HG02852 (cell line): Measurements from ENCODE around the gene ITGB3BP.
"Not testable (repeated sequence)": the region's sequence is repeated elsewhere in the genome, so short reads cannot be mapped to it uniquely, and the experiment has no call there.

Experiments used
- ATAC-seq: cut with Tn5 transposase; IDR thresholded peaks from one replicate; pipeline ENCODE4 v1.9.1; 2021; ENCODE audit warnings: mild to moderate bottlenecking, moderate library complexity; ENCODE audit not compliant: unreplicated experiment

Gene ITGB3BP

DNA sequence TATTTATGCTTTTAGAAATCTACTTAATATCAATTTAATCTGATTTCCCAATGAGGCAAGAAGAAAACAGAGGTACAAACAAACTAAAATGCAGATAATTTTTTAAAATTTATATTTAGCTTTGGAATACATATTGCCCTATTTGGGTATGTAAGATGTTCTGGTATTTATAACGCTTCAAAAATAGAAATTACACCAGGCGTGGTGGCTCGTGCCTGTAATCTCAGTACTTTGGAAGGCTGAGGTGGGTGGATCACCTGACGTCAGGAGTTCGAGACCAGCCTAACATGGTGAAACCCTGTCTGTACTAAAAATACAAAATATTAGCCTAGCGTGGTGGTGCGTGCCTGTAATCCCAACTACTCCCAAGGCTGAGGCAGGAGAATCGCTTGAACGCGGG, 13.3 kb downstream of the ITGB3BP start:
- ATAC-seq = no peak

DNA sequence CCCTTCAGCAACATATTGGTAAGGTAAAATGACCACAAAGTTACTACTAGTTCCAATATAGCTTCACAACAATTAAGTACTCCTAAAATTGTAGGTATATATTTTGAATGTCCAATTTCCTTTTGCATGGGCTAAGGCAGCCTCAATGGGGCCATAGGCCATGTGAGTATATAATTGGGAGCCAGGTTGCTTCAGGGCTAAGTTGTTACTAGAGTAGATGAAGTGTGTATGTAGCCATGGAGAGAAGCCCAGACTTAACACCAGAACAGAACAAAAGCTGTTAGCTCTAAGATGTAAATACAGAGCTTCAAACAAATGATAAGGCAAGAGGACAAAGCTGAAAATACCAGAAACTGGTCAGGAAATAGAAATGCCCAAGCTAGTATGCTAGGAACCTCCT, 16.2 kb downstream of the ITGB3BP start:
- ATAC-seq = no peak

DNA sequence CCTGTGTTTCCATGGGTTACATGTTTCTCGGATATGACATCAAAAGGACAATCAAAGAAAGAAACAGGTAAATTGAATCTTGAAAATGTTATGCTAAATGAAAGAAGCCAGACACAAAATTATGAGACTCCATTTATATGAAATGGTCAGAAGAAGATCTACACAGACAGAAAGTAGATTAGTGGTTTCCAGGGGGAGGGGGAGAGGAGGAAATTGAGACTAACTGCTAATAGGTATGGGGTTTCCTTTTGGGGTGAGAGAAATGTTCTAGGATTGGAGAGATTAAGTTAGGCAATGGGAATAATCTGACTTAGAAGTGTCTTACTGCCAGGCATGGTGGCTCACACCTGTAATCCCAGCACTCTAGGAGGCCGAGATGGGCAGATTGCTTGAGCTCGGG, 21.8 kb downstream of the ITGB3BP start:
- no peak for ATAC-seq

DNA sequence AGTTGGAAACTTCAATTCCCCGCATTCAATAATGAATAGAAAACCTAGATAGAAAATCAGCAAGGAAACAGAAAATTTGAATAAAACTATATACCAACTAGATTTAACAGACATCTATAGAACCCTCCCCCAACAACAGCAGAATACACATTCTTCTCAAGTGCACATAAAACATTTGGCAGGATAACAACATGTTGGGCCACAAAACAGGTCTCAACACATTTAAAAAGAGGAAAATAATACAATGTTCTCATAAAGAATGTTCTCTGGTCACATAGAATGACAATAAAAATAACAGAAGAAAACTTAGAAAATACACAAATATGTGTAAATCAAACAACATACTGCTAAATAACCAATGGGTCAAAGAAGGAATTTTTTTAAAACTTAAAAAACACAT, 24.9 kb downstream of the ITGB3BP start:
- ATAC-seq = no peak

- no peak for ATAC-seq
Measured at GRCh38 chr1:63497577-63497976, 25.4 kb downstream of the ITGB3BP start.

DNA sequence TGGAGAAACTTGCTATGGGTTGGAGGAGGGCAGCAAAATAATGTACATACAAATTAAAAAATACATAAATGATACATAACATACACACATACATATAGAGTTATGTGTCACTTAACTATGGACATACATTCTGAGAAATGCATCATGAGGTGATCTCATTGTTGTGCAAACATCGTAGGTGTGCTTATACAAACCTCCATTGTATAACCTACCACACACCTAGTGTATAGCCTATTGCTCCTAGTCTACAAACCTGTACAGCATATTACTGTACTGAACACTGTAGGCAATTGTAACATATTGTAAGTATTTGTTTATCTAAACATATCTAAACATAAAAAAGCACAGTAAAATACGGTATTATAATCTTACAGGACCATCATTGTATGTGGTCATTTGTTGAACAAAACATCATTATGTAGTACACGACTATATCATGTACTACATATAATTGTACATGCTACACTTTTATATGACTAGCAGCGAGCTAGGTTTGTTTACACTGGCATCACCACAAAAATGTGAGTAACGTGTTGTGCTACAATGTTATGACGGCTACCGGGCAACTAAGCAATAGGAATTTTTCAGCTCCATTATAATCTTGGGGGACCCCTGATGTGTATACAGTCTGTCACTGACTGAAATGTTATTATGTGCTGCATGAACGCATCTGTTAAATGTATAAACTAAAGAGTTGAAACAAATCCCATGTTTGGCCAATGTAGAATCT, 35.5 kb downstream of the ITGB3BP start:
- ATAC-seq = no peak

- no peak for ATAC-seq
Measured at GRCh38 chr1:63486629-63487028, 36.4 kb downstream of the ITGB3BP start.

DNA sequence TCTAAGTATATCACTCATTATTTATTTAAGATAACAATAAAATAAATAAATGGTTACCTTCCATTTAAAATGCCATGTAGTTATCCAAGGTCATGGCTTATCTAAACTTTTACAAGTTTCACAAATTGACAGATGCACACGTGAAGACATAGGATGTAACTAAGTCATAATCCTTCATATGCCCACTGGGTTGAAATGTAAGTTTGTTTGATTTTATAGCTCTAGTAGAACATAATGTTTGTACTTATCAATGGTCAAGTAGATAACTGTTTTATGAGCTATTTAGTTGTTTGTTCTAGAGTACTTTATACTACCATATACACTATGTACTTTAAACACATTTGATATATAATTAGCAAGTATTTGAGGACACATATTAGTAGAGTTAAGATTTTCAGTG, 43.0 kb downstream of the ITGB3BP start:
- ATAC-seq = no peak

- ATAC-seq = no peak
Measured at GRCh38 chr1:63475761-63476160, 47.3 kb downstream of the ITGB3BP start.

- ATAC-seq = not testable (repeated sequence)
Measured at GRCh38 chr1:63468683-63469082, 54.3 kb downstream of the ITGB3BP start.

GRCh38 chr1:63466759-63467158, 56.3 kb downstream of the ITGB3BP start:
- ATAC-seq = no peak

GRCh38 chr1:63466181-63466580, 56.8 kb downstream of the ITGB3BP start:
- ATAC-seq = no peak

DNA sequence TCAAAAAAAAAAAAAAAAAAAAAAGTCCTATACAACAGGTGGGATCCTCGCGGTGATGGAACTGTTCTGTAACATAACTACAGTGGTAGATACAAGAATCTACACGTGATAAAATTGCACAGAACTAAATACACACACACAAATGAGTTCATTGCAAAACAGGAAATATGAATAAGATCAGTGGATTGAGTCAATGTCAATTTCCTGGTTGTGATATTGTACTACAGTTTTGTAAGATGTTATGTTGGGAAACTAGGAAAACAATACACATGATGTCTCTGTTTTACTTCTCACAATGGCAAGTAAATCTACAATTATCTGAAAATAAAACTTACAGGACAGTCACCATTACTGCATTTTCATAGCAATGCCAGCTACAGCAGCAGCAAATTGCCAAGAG, 59.8 kb downstream of the ITGB3BP start:
- ATAC-seq = no peak

- ATAC-seq = no peak
Measured at GRCh38 chr1:63461661-63462230, 61.3 kb downstream of the ITGB3BP start.

DNA sequence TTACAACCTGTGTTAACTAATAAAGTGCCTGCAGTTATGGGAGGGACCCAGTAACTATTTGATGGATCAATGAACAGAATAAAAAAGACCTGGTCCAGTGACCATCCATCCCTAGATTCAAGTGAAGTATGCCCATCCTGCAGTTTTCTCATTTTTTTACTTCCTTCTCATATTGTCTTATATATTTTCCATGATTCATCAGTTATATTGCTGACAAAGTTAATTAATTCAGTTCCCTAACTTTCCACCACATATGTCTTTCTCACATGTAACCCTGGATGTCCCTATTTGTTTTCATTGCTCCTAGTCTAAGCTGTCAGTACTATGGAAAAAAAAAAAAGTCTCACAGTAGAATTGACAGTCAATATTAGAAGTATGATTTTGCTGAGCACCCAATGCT, 64.3 kb downstream of the ITGB3BP start:
- ATAC-seq = no peak

GRCh38 chr1:63454269-63454668, 68.8 kb downstream of the ITGB3BP start:
- ATAC-seq = no peak

DNA sequence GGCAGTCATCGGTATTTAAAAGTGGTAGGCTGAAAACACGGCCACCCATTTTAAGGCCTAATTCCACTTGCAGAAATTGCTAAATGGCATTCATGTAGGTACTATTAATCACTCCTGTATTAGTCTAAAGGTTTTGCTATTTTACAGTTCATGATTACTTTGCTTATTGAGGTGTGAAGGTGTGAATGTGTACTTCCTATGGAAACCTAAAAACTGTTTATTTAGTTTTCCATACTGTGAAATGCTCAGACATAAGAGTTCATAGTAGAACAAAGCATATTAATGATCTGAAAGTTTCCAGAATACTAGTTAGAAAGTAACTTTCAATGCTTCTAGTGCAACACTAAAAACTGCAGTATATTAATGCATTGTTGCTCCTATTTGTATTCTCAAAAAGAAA, 69.8 kb downstream of the ITGB3BP start:
- ATAC-seq = no peak

GRCh38 chr1:63450416-63450815, 72.6 kb downstream of the ITGB3BP start:
- ATAC-seq = no peak

DNA sequence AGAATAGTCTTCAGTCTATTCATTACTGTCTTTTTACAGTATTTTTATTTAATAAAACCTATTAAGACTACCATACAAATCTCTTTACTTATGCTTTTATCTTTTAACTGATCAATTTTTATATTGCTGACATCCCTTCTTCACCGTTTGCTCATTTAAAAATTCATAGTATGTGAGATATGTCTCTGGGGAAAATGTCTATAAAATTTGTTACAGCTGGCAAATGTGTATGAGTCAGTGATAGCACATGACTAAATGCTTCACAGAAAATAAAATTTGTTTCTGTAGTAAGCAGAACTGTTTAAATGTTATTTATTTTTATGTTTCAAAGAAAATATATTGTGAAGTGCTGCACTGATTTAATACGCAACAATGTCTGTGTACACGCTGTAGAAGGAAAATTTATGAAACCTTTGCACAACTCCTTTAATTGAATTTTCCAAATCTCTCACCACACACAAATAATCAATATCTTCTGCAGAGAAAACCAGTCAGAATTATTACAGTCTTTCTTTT, 74.2 kb downstream of the ITGB3BP start:
- ATAC-seq = no peak

DNA sequence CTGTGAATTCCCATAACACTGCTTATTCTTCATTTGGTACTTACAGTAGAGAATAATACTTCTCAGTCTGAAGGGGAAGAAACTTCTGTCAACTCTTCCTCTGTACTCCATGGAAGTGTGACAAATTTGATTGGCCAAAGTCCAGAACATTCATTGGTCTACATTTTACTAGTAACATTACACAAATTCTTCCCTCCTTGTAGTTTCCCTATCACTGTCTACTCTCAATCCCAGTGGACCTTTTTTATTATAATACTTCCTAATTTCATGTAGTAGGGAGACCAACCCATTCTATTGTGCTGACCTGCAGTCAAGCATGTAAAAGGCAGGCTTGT, 80.9 kb downstream of the ITGB3BP start:
- no peak for ATAC-seq

- ATAC-seq = no peak
Measured at GRCh38 chr1:63435161-63435560, 87.9 kb downstream of the ITGB3BP start.

DNA sequence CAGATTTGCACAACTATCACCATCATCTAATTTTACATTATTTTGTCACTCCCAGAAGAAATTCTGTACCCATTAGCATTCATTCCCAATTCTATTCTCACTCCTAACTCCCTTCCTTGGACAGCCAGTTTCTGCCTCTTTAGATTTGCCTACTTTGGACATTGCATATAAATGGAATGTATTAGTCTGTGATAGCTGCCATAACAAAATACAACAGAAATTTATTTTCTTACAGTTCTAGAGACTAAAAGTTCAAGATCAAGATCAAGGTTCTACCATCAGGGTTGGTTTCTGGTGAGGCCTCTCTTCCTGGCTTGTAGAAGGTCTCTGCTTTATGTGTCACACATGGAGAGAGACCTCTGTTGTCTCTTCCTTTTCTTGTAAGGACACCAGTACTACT, 93.7 kb downstream of the ITGB3BP start:
- ATAC-seq = no peak

GRCh38 chr1:63428815-63429214, 94.2 kb downstream of the ITGB3BP start:
- ATAC-seq = no peak
